CD4-positive, alpha-beta T cell treated with Interleukin-6 at 100 ng/mL for 8 hours (primary cell): Measurements from ENCODE around the gene DCLK1.

Experiments used
- DNase-seq: peaks from one replicate; pipeline ENCODE4 v3.0.0-alpha.2; 2020; ENCODE audit warnings: mixed read lengths, low spot score

The DCLK1 gene

DNA sequence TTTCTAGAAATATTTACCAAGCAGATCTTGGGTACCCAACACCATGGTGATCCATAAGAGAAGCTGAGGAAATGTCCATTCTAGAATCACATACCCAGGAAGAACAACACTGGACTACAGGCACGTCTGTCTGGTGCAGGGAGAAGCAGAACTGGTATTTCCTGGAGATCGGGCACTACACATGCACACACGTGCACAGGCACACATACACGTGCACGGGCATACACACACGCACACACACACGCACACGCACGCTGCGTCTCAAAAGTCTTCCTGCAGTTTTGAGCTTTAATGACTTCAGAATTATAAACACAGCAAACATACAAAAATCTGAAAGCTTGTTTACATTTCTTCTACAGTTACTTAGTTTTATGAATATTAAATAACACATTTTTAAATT, 189.8 kb downstream of the DCLK1 start:
- DNase-seq: no peak

GRCh38 chr13:35940734-35941133, 190.4 kb downstream of the DCLK1 start:
- no peak for DNase-seq

DNA sequence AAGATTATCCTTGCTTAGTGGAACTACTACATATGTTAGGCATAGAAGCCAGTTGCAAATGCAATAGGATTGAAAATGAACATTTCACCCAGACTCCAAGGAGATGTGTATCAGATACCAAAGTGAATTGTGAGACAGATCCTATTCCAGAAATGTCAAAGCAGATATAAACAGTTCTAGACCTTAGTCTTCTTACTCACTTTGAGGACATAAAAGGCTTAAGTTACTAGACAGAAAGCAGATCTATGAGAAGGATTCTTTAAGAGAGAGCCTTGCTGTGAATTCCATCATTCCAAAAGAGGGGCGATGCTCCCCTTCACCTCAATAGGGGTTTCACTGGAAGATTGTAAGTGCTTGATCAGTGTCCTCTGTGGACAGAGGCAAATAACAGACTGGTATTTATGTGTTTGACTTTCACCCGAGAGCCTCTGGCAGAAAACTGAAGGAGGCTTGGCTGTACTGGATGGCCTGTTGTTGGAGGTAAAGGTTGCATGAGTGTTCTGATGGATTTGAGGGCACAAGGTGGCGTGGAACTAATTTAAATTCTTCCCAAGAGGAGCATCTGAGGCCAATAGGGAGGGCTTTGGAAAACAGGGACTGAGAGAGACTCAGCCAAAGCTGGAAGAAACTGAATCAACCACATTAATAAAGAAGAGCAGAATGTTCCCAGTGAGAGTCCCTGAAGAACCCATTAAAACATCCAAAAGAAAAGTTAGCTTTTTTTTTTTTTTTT, 194.8 kb downstream of the DCLK1 start:
- no peak for DNase-seq

GRCh38 chr13:35930665-35931631, 200.2 kb downstream of the DCLK1 start:
- no peak for DNase-seq

GRCh38 chr13:35927567-35928021, 203.6 kb downstream of the DCLK1 start:
- no peak for DNase-seq

GRCh38 chr13:35926859-35927530, 204.2 kb downstream of the DCLK1 start:
- DNase-seq: no peak

GRCh38 chr13:35925669-35926068, 205.5 kb downstream of the DCLK1 start:
- DNase-seq: no peak

DNA sequence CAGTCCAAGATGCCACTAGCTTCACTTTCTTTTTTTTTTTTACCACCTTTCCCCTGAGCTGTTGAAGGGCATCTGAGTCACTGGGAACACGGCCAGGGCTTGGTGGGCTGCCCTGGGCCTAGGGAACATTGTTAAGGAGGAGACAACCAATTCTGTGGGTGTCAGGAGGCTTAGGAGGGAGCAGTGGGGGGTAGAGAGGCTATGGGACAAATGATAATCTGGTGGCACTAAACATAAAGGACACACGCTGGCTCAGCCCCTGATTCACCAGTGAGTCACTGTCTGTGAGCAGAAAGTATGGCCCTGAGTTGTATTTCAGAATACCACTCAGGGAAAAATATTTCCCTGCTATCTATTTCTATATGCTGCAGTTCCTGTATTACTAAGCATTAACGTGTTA, 207.8 kb downstream of the DCLK1 start:
- DNase-seq: no peak

DNA sequence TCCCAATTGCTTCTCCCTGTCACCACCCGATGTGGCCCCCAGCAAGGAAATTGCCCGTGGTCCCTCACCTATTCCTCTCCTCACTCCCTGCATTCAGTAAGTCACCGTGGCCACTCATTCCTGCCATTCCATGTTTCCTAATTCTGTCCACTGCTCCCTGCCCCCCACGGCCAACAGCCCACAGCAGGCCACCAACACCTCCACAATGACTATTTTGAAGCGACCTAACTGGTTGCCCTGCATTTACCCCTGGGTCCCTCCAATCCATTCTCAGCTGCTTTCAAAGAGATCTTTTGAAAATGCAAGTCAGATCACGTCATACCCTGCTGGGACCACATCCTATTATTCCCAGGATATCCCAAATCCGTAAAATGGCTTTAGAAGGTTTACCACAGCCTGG, 210.4 kb downstream of the DCLK1 start:
- DNase-seq: no peak

DNA sequence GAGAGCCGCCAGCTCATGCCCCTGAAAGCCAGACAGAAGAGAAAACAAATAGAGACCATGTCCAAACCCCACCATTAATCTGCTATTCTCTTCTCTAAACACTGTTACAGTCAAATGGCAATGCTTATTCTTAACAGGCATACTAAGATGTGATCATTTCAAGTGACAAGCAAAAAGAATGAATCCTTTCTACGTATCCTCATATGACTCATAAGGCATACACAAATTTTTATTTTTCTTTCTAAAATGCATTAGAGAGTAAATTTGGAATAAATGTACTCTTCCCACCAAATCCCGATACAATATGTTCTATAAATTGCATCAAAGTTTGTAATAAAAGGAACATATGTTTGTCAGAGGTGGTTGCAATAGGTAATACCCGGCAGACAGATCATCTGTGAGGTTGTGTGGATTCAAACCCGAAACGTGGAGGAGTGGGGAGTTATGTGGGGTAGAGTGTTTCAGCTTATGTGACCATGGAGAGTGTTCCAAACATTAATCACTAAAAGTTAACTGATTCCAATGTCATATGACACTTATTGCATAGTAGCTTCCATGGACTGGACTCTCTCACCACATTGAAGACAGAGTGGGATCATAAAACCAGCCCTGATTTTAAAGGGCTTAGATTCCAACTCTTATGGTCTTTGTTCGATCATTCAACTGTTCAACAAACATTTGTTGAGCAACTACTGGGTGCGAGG, 213.1 kb downstream of the DCLK1 start:
- DNase-seq: no peak

DNA sequence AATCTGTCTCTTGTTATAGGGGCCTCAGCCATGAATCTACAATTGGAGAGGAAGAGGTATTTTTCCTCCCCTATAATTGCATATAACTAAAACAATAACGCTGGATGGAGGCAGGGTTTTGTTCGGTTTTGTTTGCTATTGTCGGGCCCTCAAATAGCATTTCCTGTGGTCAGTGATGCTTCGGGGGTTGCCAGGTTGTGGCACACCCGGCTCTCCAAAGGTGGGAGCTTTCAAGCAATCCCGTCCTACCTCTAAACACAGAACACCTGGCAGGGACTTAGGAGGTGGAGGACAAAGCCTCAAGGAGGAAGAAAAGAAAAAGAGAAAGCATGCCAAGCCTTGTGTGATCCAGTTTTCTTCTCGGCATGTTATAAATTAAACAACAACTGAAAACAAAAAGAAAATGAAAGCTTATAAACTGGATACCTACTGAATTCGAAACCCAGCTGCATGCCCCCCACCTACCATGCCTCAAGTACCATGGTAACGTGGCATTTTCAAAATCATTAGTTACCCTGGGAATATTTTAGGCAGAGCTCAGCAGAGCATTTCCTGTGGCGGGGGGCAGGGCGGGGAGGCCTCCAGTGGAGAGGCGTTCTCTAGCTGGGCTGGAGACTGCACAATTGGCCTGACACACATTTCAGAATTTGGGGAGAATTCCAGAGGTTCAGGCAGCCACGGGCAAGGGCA, 213.8 kb downstream of the DCLK1 start:
- no peak for DNase-seq

DNA sequence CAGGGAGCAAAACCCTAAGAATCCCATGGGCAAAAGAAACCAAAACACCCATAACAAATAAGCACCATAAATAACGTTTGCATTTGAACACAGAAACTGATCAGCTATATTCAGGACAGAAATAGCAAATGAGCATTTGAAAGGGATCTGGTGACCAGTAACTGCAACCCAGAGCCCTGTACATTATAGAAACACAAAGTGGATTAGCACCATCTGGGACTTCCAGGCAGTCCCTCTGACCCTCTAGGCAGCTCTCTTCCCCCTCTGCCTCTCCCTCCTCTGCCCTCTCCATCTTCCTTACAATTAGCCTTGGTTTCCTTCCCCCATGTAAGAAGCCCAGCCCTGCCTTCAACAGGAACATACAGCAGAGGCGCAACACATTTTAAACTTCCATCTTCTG, 215.0 kb downstream of the DCLK1 start:
- DNase-seq: no peak

GRCh38 chr13:35914662-35915061, 216.5 kb downstream of the DCLK1 start:
- no peak for DNase-seq

DNA sequence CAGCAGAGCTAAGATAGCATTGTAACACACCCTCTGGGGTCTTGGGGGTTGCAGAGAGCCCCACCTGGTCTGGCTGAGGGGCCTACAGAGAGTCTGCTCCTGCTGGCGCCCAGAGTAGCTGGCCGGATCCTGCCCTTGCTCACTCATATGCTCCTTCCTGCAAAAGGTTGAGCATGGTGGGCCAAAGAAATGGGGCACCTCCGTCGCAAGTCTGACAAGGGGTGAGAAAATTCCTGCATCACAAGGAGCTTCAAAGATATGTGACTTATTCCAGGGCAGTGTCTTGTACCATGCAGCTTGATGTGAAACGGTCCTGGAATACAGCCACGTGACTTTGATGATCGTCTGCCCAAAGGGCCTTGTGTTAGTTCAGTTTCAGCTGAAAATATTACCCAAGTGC, 218.3 kb downstream of the DCLK1 start:
- DNase-seq: no peak

DNA sequence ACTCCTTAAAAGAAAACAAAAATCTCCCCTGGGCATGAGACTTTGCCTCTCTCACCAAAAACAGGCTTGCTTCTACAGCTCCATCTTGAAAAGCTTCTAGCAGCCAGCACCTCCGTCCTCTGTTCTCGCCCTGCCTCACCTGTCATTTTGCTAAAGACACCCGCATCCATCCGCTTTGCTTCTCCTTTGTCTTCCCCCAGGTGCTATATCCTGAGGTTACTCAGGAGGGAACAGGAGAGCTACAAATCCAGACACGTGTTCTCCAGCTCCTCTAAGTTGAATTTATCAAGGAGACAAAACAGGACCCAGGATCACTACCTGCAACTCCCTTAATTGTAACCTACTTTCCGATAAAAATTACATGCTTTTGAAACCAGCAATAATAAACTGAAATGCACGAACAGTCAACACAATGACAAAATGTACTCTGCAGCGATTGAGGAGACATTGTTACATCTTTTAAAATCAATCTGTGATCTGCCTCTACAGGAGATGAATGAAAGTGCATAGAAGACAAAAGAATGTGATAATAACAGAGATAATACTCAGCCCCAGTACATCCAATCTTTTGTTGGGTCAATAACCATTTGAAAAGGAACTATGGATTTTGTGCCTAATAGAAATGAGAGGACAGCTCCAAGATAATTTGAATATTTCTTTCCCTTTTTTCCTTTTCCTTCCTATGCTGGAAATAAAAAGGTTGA, 221.2 kb downstream of the DCLK1 start:
- no peak for DNase-seq

DNA sequence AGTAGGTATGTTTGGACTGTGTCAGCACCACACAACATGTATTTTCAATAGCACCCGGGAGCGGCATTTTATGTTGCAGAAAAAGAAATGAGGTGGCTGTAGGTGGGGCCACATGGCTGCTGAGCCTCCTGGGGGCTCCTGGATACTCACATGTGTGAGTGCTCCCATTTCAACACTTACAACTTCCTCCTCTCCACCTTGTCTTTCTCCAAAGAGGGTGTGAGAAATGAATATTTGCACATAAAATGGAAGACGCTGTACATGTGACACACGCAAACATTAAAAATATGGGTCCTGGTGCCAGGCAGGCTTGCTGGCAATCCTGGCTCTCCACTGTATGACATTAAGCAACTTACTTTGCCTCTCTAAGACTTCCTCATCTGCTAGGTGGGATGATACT, 222.1 kb downstream of the DCLK1 start:
- no peak for DNase-seq

GRCh38 chr13:35908226-35908625, 223.0 kb downstream of the DCLK1 start:
- no peak for DNase-seq

- no peak for DNase-seq
These were observed 224.5 kb downstream of the DCLK1 start for GRCh38 chr13:35906636-35907035.

DNA sequence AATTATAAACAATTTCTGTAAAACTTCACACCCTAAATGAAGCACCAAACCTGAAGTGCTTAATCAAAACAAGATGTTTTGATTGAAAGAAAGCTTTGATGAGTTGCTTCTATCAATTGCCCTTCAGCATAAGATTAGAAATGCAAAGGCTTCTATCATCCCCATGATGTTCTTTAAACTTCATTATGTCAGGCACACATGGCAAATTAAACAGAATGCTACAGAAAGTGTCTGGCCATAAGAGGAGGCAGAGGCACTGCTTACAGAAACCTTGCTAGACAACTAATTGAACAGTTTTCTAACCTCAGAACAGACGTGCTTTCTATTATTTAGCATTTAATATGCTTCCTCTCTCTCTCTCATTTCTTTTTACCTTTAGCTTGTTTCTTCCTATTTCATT, 228.1 kb downstream of the DCLK1 start:
- DNase-seq: no peak

GRCh38 chr13:35898041-35898440, 233.1 kb downstream of the DCLK1 start:
- DNase-seq: no peak

DNA sequence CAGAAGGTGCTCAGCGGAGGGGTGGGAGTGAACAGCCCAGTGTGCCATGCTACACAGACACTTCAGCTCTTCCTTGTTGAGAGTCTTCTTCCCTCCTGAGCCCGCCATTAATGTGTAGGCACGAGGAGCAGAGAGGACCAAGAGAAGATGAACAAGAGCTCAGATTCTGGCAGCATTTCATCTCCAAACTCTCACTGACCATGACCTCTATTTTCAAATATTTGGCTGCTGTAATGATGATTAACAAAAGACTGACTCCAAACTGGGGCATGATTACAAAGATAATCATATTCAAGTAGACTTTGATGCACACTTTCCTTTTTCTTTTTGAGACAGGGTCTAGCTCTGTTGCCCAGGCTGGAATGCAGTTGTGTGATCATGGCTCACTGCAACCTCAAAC, 236.5 kb downstream of the DCLK1 start:
- no peak for DNase-seq
